Ishikawa (cell line): ENCODE data around the gene TNRC6B.

ENCODE experiments used
- CEBPB ChIP-seq: IDR thresholded peaks from 2 replicates; pipeline ENCODE4 v1.6.1; 2012
- CREB1 ChIP-seq: IDR thresholded peaks from 2 replicates; pipeline ENCODE4 v1.6.1; 2012; ENCODE audit warnings: low read depth
- EGR1 ChIP-seq: IDR thresholded peaks from 2 replicates; pipeline ENCODE4 v1.6.1; 2012
- EP300 ChIP-seq: IDR thresholded peaks from 2 replicates; pipeline ENCODE4 v1.6.1; 2012; ENCODE audit warnings: borderline replicate concordance
- FOXM1 ChIP-seq: IDR thresholded peaks from 2 replicates; pipeline ENCODE4 v1.6.1; 2012; ENCODE audit warnings: low read depth, borderline replicate concordance
- MAX ChIP-seq: IDR thresholded peaks from 2 replicates; pipeline ENCODE4 v1.6.1; 2012
- NFIC ChIP-seq: IDR thresholded peaks from 2 replicates; pipeline ENCODE4 v1.6.1; 2012
- RAD21 ChIP-seq: IDR thresholded peaks from 2 replicates; pipeline ENCODE4 v1.6.1; 2012; ENCODE audit warnings: low read depth
- REST ChIP-seq: IDR thresholded peaks from 2 replicates; pipeline ENCODE4 v1.6.1; 2012; ENCODE audit warnings: low read depth, mild to moderate bottlenecking
- TAF1 ChIP-seq: IDR thresholded peaks from 2 replicates; pipeline ENCODE4 v1.6.1; 2012; ENCODE audit warnings: low read depth, mild to moderate bottlenecking
- TCF12 ChIP-seq: IDR thresholded peaks from 2 replicates; pipeline ENCODE4 v1.6.1; 2012; ENCODE audit warnings: low read depth
- TEAD4 ChIP-seq: IDR thresholded peaks from 2 replicates; pipeline ENCODE4 v1.6.1; 2012
- USF1 ChIP-seq: IDR thresholded peaks from 2 replicates; pipeline ENCODE4 v1.6.1; 2012
- YY1 ChIP-seq: IDR thresholded peaks from 2 replicates; pipeline ENCODE4 v1.6.1; 2012; ENCODE audit warnings: low read depth
- ZBTB7A ChIP-seq: IDR thresholded peaks from 2 replicates; pipeline ENCODE4 v1.6.1; 2012; ENCODE audit warnings: low read depth

TNRC6B gene

GRCh38 chr22:40328546-40329456 lies 151.1 kb downstream of the TNRC6B start:
- no peak for TF ChIP-seq EP300
- no peak for TF ChIP-seq FOXM1
- no peak for TF ChIP-seq TCF12
- TF ChIP-seq CEBPB: no peak
- no peak for TF ChIP-seq CREB1
- no peak for TF ChIP-seq RAD21
- TF ChIP-seq NFIC: no peak
- TF ChIP-seq YY1: no peak
- no peak for TF ChIP-seq TEAD4
- TF ChIP-seq USF1: no peak
- no peak for TF ChIP-seq MAX
- TF ChIP-seq REST: no peak
- no peak for TF ChIP-seq ZBTB7A
- TF ChIP-seq TAF1: no peak
- no peak for TF ChIP-seq EGR1

- TF ChIP-seq TEAD4 (no peak), REST (no peak), CREB1 (no peak), FOXM1 (no peak), MAX (no peak)
These were observed 151.7 kb downstream of the TNRC6B start for GRCh38 chr22:40329466-40329865.

GRCh38 chr22:40330086-40330485 lies 152.4 kb downstream of the TNRC6B start:
- TF ChIP-seq YY1: no peak
- no peak for TF ChIP-seq EGR1
- no peak for TF ChIP-seq CEBPB
- TF ChIP-seq RAD21: no peak
- TF ChIP-seq TCF12: no peak
- TF ChIP-seq USF1: no peak
- no peak for TF ChIP-seq EP300
- TF ChIP-seq CREB1: no peak
- no peak for TF ChIP-seq MAX
- no peak for TF ChIP-seq NFIC
- TF ChIP-seq ZBTB7A: no peak
- TF ChIP-seq TEAD4: no peak
- no peak for TF ChIP-seq FOXM1
- no peak for TF ChIP-seq TAF1
- TF ChIP-seq REST: no peak

- TF ChIP-seq EGR1: no peak
- TF ChIP-seq ZBTB7A: no peak
- no peak for TF ChIP-seq MAX
- TF ChIP-seq YY1: no peak
- no peak for TF ChIP-seq TCF12
- no peak for TF ChIP-seq RAD21
- TF ChIP-seq EP300: no peak
- TF ChIP-seq TAF1: no peak
- TF ChIP-seq FOXM1: no peak
- TF ChIP-seq CREB1: no peak
- no peak for TF ChIP-seq CEBPB
- TF ChIP-seq USF1: no peak
- no peak for TF ChIP-seq NFIC
- TF ChIP-seq REST: no peak
- TF ChIP-seq TEAD4: no peak
These were observed 152.9 kb downstream of the TNRC6B start for GRCh38 chr22:40330615-40331014.
